Tibial artery (tissue), 4 donors: Measurements from ENCODE around the gene FOXE3.
A peak's percentile ranks its signal among the peaks of the same experiment; 100 is the strongest.

ENCODE experiments used
- DNase-seq, 2 donors: peaks; one replicate each; pipeline ENCODE4 v3.0.0-alpha.2; 2019
- H3K27ac ChIP-seq, 2 donors: fragments of 200-600 bp; sonication (generic) in 1 of 2; 1 replicate in 1 of 2; 2 replicates in 1 of 2; pipeline ENCODE4 v1.5.1; 2018 to 2019; ENCODE audit warnings: mild to moderate bottlenecking in 1 of 2
- H3K27me3 ChIP-seq, 2 donors: fragments of 200-600 bp; sonication (generic) in 1 of 2; one replicate each; pipeline versions ENCODE4 v1.5.1 to v1.6.0; 2016 to 2019
- H3K36me3 ChIP-seq, 3 donors: fragments of 200-600 bp; sonication (generic) in 2 of 3; one replicate each; pipeline ENCODE4 v1.5.1; 2016 to 2019; ENCODE audit warnings: mild to moderate bottlenecking in 2 of 3
- H3K4me1 ChIP-seq, 4 donors: fragments of 200-600 bp; sonication (generic) in 2 of 4; 1 replicate in 3 of 4; 2 replicates in 1 of 4; pipeline ENCODE4 v1.5.1; 2016 to 2019
- H3K4me3 ChIP-seq, 2 donors: fragments of 200-600 bp; sonication (generic) in 1 of 2; 1 replicate in 1 of 2; 2 replicates in 1 of 2; pipeline ENCODE4 v1.5.1; 2018 to 2019; ENCODE audit warnings: mild to moderate bottlenecking in 2 of 2
- H3K9me3 ChIP-seq, 3 donors: fragments of 200-600 bp; sonication (generic) in 1 of 3; one replicate each; pipeline ENCODE4 v1.5.1; 2016 to 2019
- CTCF ChIP-seq, 2 experiments: fragments of 200-600 bp in 1 of 2; fragments of 450-650 bp in 1 of 2; IDR thresholded peaks; one replicate each; pipeline ENCODE4 v1.5.1; 2017 to 2019; ENCODE audit warnings: antibody characterized with exemption in 2 of 2, mild to moderate bottlenecking in 1 of 2, moderate library complexity in 1 of 2
- intact Hi-C: fragments of 100-400 bp; cut with DNase I; formaldehyde crosslinking; loops from one replicate; pipeline ENCODE4 v1.15.0; 2023; ENCODE audit warnings: low total_unique reads

FOXE3 gene

GRCh38 chr1:47437447-47438164 is 21.5 kb downstream of the FOXE3 start, which contains the start of gene FOXD2:
TSS of gene FOXD2 (plus strand) at chr1:47438044. CDS start at chr1:47438136, 92 bp downstream.
- no peaks in the 10 kb centered on the region for H3K36me3 ChIP-seq
- peak within 1 kb of the TSS; percentile 76 to 85 for H3K4me3 ChIP-seq
- H3K9me3 ChIP-seq: no peaks in the 10 kb centered on the region
- DNase-seq: peak; percentile 77 to 93
- peak within 1 kb of the TSS; percentile 86 to 89 for H3K27ac ChIP-seq
- peak; percentile 99 to 100 for TF ChIP-seq CTCF (IDR thresholded peaks at IDR 0.05)
- peaks cover 0 to 21% of the 10 kb centered on the region in 2 donors for H3K27me3 ChIP-seq
- H3K4me1 ChIP-seq: peaks cover 0 to 61% (median 38%) of the 10 kb centered on the region in 4 donors
- intact Hi-C loops: loop anchor here (2.0 kb wide), 1 partner anchor 273 kb away; no protein-coding TSS in a partner anchor

GRCh38 chr1:47438165-47439016 is 22.3 kb downstream of the FOXE3 start:
- no peak for TF ChIP-seq CTCF (IDR thresholded peaks at IDR 0.05)
- H3K27ac ChIP-seq: peak overlapping the region; percentile 86 to 89
- H3K36me3 ChIP-seq: no peaks in the 10 kb centered on the region
- peaks cover 0 to 53% (median 32%) of the 10 kb centered on the region in 4 donors for H3K4me1 ChIP-seq
- peak in 1 of 2 donors; percentile 75 for DNase-seq
- no peaks in the 10 kb centered on the region for H3K9me3 ChIP-seq
- peaks cover 0 to 29% of the 10 kb centered on the region in 2 donors for H3K27me3 ChIP-seq
- intact Hi-C loops: no loop called here
- peak overlapping the region; percentile 76 to 85 for H3K4me3 ChIP-seq

- H3K4me3 ChIP-seq: peak overlapping the region; percentile 76 to 85
- peak overlapping the region; percentile 21 to 86 for H3K27ac ChIP-seq
- no peak for DNase-seq
- no peaks in the 10 kb centered on the region for H3K9me3 ChIP-seq
- H3K4me1 ChIP-seq: peaks cover 0 to 51% (median 25%) of the 10 kb centered on the region in 4 donors
- peaks cover 0 to 37% of the 10 kb centered on the region in 2 donors for H3K27me3 ChIP-seq
- no peaks in the 10 kb centered on the region for H3K36me3 ChIP-seq
- intact Hi-C loops: no loop called here
- TF ChIP-seq CTCF (IDR thresholded peaks at IDR 0.05): no peak
These were observed 23.1 kb downstream of the FOXE3 start for GRCh38 chr1:47439017-47439818.

- Histone ChIP-seq H3K4me1 (peaks cover 0 to 51% (median 23%) of the 10 kb centered on the region in 4 donors), H3K27ac (no peak overlapping the region), H3K9me3 (no peaks in the 10 kb centered on the region), H3K27me3 (peaks cover 0 to 45% of the 10 kb centered on the region in 2 donors), H3K36me3 (no peaks in the 10 kb centered on the region), H3K4me3 (no peak overlapping the region)
- TF ChIP-seq CTCF (IDR thresholded peaks at IDR 0.05): no peak
- intact Hi-C loops: loop anchor here (10.0 kb wide), 1 partner anchor 145 kb away; no protein-coding TSS in a partner anchor
- no peak for DNase-seq
These were observed 23.9 kb downstream of the FOXE3 start for GRCh38 chr1:47439819-47440598.
